ENCODE data around the gene MYCL. TPM values are rescaled to one million over a fixed set of nuclear protein-coding genes. Genes with fewer than 3 reads are reported as not detected.

Gene MYCL
- total and polyA plus RNA-seq, 2 of the 8 experiments (the other 6 are each of a cell fraction or from before 2014, with no cell fraction given): 20.3 to 28.8 TPM

DNA sequence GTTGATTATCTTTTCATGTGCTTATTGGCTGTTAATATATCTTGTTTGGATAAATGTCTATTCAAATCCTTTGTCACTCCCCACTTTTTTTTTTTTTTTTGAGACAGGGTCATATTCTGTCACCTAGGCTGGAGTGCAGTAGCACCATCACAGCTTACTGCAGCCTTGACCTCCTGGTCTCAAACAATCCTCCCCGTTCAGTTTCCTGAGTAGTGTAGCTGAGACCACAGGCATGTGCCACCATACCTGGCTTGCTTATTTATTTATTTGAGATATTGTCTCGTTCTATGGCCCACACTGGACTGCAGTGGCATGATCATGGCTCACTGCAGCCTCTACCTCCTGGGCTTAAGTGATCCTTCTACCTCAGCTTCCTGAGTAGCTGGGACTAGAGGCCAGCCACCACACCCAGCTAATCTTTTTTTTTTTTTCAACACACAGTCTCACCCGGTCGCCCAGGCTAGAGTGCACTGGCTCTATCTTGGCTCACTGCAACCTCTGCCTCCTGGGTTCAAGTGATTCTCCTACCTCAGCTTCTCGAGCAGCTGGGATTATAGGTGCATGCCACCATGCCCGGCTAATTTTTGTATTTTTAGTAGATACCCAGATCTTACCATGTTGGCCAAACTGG lies 13.9 kb upstream of the MYCL start:
- Histone ChIP-seq H2BK5ac (ENCODE audit: low read depth, low read length) (no peak overlapping the region), H2AFZ (ENCODE audit: low read length) (no peak overlapping the region), H4K5ac (ENCODE audit: insufficient read length, low read depth, low read length) (no peak overlapping the region), H4K8ac (ENCODE audit: extremely low read depth, insufficient read depth, low read length) (no peak overlapping the region), H3K9ac (replicated peaks in 1 of 4; ENCODE audit: extremely low read depth in 1 of 4, low read depth in 3 of 4, low read length in 3 of 4) (no peak overlapping the region), H3K4ac (replicated peaks; ENCODE audit: insufficient read length, low read depth, low read length) (no peak overlapping the region), H3K4me2 (ENCODE audit: insufficient read depth in 1 of 2, low read depth in 2 of 2, low read length in 2 of 2) (no peak overlapping the region), H2BK120ac (replicated peaks; ENCODE audit: low read depth, low read length) (no peak overlapping the region), H3K56ac (replicated peaks; ENCODE audit: insufficient read length, low read depth, low read length) (no peak overlapping the region), H2BK15ac (ENCODE audit: low read length) (no peak overlapping the region), H3K23ac (ENCODE audit: insufficient read length) (no peak overlapping the region), H3K23me2 (ENCODE audit: low read depth, low read length) (no peaks in the 10 kb centered on the region), H4K91ac (replicated peaks; ENCODE audit: insufficient read length, low read length) (no peak overlapping the region), H3K14ac (ENCODE audit: insufficient read length) (no peak overlapping the region), H3K9me3 (ENCODE audit: insufficient read depth in 2 of 2, low read depth in 1 of 2, low read length in 1 of 2) (no peaks in the 10 kb centered on the region; a peak in 1 of 4 replicates), H3K4me1 (replicated peaks in 1 of 4; ENCODE audit: control insufficient read depth in 3 of 4, insufficient read depth in 4 of 4, low read length in 3 of 4) (no peaks in the 10 kb centered on the region), H3K27ac (ENCODE audit: low read depth, low read length) (no peak overlapping the region), H2BK12ac (ENCODE audit: low read depth, low read length) (no peak overlapping the region), H3K79me1 (ENCODE audit: low read depth, low read length) (no peaks in the 10 kb centered on the region), H3K4me3 (ENCODE audit: extremely low read depth in 1 of 4, insufficient read depth in 2 of 4, low read depth in 3 of 4, low read length in 4 of 4) (no peak overlapping the region), H3K18ac (ENCODE audit: extremely low read depth, low read length) (no peak overlapping the region), H4K20me1 (replicated peaks in 1 of 2; ENCODE audit: control insufficient read depth in 1 of 2, insufficient read depth in 2 of 2, low read length in 2 of 2) (no peaks in the 10 kb centered on the region), H3K36me3 (ENCODE audit: control insufficient read depth in 2 of 4, insufficient read depth in 4 of 4, low read length in 3 of 4) (no peaks in the 10 kb centered on the region), H2AK5ac (ENCODE audit: low read depth, low read length) (0 out of 2 replicates have a peak overlapping the region, but pooled peaks have one; percentile 6), H3K79me2 (ENCODE audit: control insufficient read depth in 1 of 2, insufficient read depth in 2 of 2, low read length in 2 of 2) (no peaks in the 10 kb centered on the region), H2BK20ac (ENCODE audit: low read length) (no peak overlapping the region), H3K27me3 (replicated peaks in 1 of 4; ENCODE audit: control insufficient read depth in 3 of 4, extremely low read depth in 1 of 4, insufficient read depth in 3 of 4, low read length in 3 of 4) (no peaks in the 10 kb centered on the region)
- 99% methylated on average over 6 of the region's 6 CpGs; no CpG with 5 or more reads in 1 of the 2 experiments for WGBS, 2 experiments (ENCODE audit: extremely low coverage in 1 of 2, insufficient coverage in 1 of 2, insufficient read length in 1 of 2, insufficient replicate concordance in 2 of 2, low coverage in 1 of 2, low lambda C conversion rate in 2 of 2, missing lambda C conversion rate in 1 of 2)
- ChIA-PET CTCF (ENCODE audit: partially characterized antibody) (interaction anchor here (0.6 to 13.5 kb wide), 10 partner anchors 15 to 116 kb away, joined by 3 to 263 read pairs (median 8); partner anchors contain the start of gene MYCL), POLR2A (ENCODE audit: partially characterized antibody) (interaction anchor here (0.7 to 1.8 kb wide), 5 partner anchors 13 to 61 kb away, joined by 3 read pairs; no protein-coding TSS in a partner anchor)
- DNase-seq (ENCODE audit: low read depth in 1 of 2, low spot score in 2 of 2): no peak
- FAIRE-seq: no peak
- TF ChIP-seq POLR2AphosphoS5 (IDR thresholded peaks at IDR 0.05; ENCODE audit: low read depth, low read length) (no peak), NRF1 (IDR thresholded peaks at IDR 0.05; ENCODE audit: low read depth, low read length) (no peak), ZNF274 (IDR thresholded peaks at IDR 0.05; ENCODE audit: borderline replicate concordance, extremely low read depth, low read length) (no peak), RBBP5 (IDR thresholded peaks at IDR 0.05; ENCODE audit: borderline replicate concordance, low read depth, low read length) (no peak), POU5F1 (IDR thresholded peaks at IDR 0.05; ENCODE audit: low read depth, low read length) (no peak), KDM4A (IDR thresholded peaks at IDR 0.05; ENCODE audit: low read depth, low read length, severe bottlenecking) (no peak), JUN (IDR thresholded peaks at IDR 0.05; ENCODE audit: low read depth, low read length) (no peak)
- TF ChIP-seq, protein P1, sequence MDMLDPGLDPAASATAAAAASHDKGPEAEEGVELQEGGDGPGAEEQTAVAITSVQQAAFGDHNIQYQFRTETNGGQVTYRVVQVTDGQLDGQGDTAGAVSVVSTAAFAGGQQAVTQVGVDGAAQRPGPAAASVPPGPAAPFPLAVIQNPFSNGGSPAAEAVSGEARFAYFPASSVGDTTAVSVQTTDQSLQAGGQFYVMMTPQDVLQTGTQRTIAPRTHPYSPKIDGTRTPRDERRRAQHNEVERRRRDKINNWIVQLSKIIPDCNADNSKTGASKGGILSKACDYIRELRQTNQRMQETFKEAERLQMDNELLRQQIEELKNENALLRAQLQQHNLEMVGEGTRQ (IDR thresholded peaks at IDR 0.05; ENCODE audit: low read length): no peak

Measured in H1 (cell line).